ENCODE measurements around the gene PDGFRB.

The PDGFRB gene

GRCh38 chr5:150160448-150161081, 4.9 kb upstream of the PDGFRB start:
- Histone ChIP-seq H4K20me1 (ENCODE audit: insufficient read depth, low read length) (no peaks in the 10 kb centered on the region), H3K79me2 (ENCODE audit: low read length) (no peaks in the 10 kb centered on the region), H3K27ac (ENCODE audit: low read length) (no peak overlapping the region), H3K36me3 (replicated peaks; ENCODE audit: low read depth, low read length) (no peaks in the 10 kb centered on the region), H3K9ac (ENCODE audit: low read length) (no peak overlapping the region), H3K4me3 (ENCODE audit: low read length) (no peak overlapping the region), H3K9me3 (ENCODE audit: insufficient read depth, low read length) (no peaks in the 10 kb centered on the region), H3K27me3 (ENCODE audit: low read depth, low read length) (no peaks in the 10 kb centered on the region), H3K4me1 (ENCODE audit: low read length) (peaks cover 35% of the 10 kb centered on the region), H3K4me2 (ENCODE audit: low read length) (no peak overlapping the region), H2AFZ (ENCODE audit: low read depth, low read length) (no peak overlapping the region)
- no peak for TF ChIP-seq CTCF (IDR thresholded peaks at IDR 0.05; ENCODE audit: low read depth, low read length)
- TF ChIP-seq EZH2phosphoT487 (IDR thresholded peaks at IDR 0.05; ENCODE audit: low read depth), result no peak

GRCh38 chr5:150159741-150160179, 4.1 kb upstream of the PDGFRB start:
- no peak overlapping the region for H3K27ac ChIP-seq (ENCODE audit: low read length)
- H4K20me1 ChIP-seq (ENCODE audit: insufficient read depth, low read length), result no peaks in the 10 kb centered on the region
- no peak overlapping the region for H3K4me3 ChIP-seq (ENCODE audit: low read length)
- H3K4me2 ChIP-seq (ENCODE audit: low read length), result no peak overlapping the region
- no peak overlapping the region for H3K9ac ChIP-seq (ENCODE audit: low read length)
- no peaks in the 10 kb centered on the region for H3K79me2 ChIP-seq (ENCODE audit: low read length)
- no peaks in the 10 kb centered on the region for H3K36me3 ChIP-seq (replicated peaks; ENCODE audit: low read depth, low read length)
- H3K9me3 ChIP-seq (ENCODE audit: insufficient read depth, low read length), result no peaks in the 10 kb centered on the region
- peaks cover 38% of the 10 kb centered on the region for H3K4me1 ChIP-seq (ENCODE audit: low read length)
- H2AFZ ChIP-seq (ENCODE audit: low read depth, low read length), result no peak overlapping the region
- TF ChIP-seq EZH2phosphoT487 (IDR thresholded peaks at IDR 0.05; ENCODE audit: low read depth) (no peak), CTCF (IDR thresholded peaks at IDR 0.05; ENCODE audit: low read depth, low read length) (no peak)
- H3K27me3 ChIP-seq (ENCODE audit: low read depth, low read length), result no peaks in the 10 kb centered on the region

GRCh38 chr5:150159031-150159430, 3.4 kb upstream of the PDGFRB start:
- TF ChIP-seq CTCF (IDR thresholded peaks at IDR 0.05; ENCODE audit: low read depth, low read length) (no peak), EZH2phosphoT487 (IDR thresholded peaks at IDR 0.05; ENCODE audit: low read depth) (no peak)
- H2AFZ ChIP-seq (ENCODE audit: low read depth, low read length), result no peak overlapping the region
- peaks cover 38% of the 10 kb centered on the region for H3K4me1 ChIP-seq (ENCODE audit: low read length)
- H3K4me2 ChIP-seq (ENCODE audit: low read length), result no peak overlapping the region
- H3K27me3 ChIP-seq (ENCODE audit: low read depth, low read length), result no peaks in the 10 kb centered on the region
- no peaks in the 10 kb centered on the region for H4K20me1 ChIP-seq (ENCODE audit: insufficient read depth, low read length)
- no peaks in the 10 kb centered on the region for H3K79me2 ChIP-seq (ENCODE audit: low read length)
- no peak overlapping the region for H3K9ac ChIP-seq (ENCODE audit: low read length)
- H3K4me3 ChIP-seq (ENCODE audit: low read length), result no peak overlapping the region
- H3K9me3 ChIP-seq (ENCODE audit: insufficient read depth, low read length), result no peaks in the 10 kb centered on the region
- H3K27ac ChIP-seq (ENCODE audit: low read length), result no peak overlapping the region
- H3K36me3 ChIP-seq (replicated peaks; ENCODE audit: low read depth, low read length), result no peaks in the 10 kb centered on the region

- no peaks in the 10 kb centered on the region for H3K9me3 ChIP-seq (ENCODE audit: insufficient read depth, low read length)
- TF ChIP-seq CTCF (IDR thresholded peaks at IDR 0.05; ENCODE audit: low read depth, low read length) (no peak), EZH2phosphoT487 (IDR thresholded peaks at IDR 0.05; ENCODE audit: low read depth) (no peak)
- no peaks in the 10 kb centered on the region for H3K36me3 ChIP-seq (replicated peaks; ENCODE audit: low read depth, low read length)
- H3K4me2 ChIP-seq (ENCODE audit: low read length), result no peak overlapping the region
- no peaks in the 10 kb centered on the region for H3K27me3 ChIP-seq (ENCODE audit: low read depth, low read length)
- peaks cover 32% of the 10 kb centered on the region for H3K4me1 ChIP-seq (ENCODE audit: low read length)
- H3K4me3 ChIP-seq (ENCODE audit: low read length), result no peak overlapping the region
- H3K79me2 ChIP-seq (ENCODE audit: low read length), result no peaks in the 10 kb centered on the region
- no peaks in the 10 kb centered on the region for H4K20me1 ChIP-seq (ENCODE audit: insufficient read depth, low read length)
- H3K27ac ChIP-seq (ENCODE audit: low read length), result no peak overlapping the region
- H2AFZ ChIP-seq (ENCODE audit: low read depth, low read length), result no peak overlapping the region
- no peak overlapping the region for H3K9ac ChIP-seq (ENCODE audit: low read length)
Measured at GRCh38 chr5:150158170-150158949, 2.7 kb upstream of the PDGFRB start.
